GM12865 (cell line): ENCODE data around the gene TRIO.

Experiments
- DNase-seq: peaks from one replicate; pipeline ENCODE4 v3.0.0; 2010; ENCODE audit warnings: low read depth
- H3K4me3 ChIP-seq: 2 replicates; pipeline ENCODE4 v1.5.1; 2011; ENCODE audit warnings: mild to moderate bottlenecking, low read depth, low read length, control low read depth
- TF ChIP-seq, protein P1 (sequence below): IDR thresholded peaks from 2 replicates; pipeline ENCODE4 v1.5.1; 2011; ENCODE audit warnings: low read length, control low read depth, low read depth, inconsistent platforms; ENCODE audit not compliant: insufficient read depth; ENCODE audit errors: missing control alignments

Gene TRIO

DNA sequence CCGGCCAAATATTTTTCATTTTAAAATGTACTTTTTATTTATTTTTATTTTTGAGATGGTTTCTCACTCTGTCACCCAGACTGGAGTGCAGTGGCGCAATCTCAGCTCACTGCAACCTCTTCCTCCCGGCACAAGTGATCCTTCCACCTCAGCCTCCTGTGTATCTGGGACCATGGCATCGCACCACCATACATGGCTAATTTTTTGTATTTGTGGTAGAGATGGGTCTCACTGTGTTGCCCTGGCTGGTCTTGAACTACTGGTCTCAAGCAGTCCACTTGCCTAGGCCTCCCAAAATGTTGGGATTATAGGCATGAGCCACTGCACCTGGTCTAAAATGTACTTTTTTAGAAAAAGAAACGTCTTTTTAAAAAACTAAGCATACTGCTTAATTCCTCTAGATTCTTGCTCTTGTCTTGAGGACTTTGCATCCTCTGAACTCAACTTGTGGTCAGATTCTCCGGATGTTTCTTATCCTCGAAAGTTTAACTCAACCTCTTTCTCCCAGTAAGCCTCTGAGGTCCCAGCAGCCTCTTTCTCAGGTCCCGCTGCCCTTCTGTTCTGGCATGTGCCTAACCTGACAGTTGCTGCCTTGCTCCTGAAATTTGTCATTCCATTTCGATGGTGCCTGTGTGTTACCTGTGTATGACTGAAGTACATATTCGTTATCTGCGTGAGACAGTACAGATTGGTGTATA, 63.0 kb downstream of the TRIO start:
- TF ChIP-seq, protein P1, sequence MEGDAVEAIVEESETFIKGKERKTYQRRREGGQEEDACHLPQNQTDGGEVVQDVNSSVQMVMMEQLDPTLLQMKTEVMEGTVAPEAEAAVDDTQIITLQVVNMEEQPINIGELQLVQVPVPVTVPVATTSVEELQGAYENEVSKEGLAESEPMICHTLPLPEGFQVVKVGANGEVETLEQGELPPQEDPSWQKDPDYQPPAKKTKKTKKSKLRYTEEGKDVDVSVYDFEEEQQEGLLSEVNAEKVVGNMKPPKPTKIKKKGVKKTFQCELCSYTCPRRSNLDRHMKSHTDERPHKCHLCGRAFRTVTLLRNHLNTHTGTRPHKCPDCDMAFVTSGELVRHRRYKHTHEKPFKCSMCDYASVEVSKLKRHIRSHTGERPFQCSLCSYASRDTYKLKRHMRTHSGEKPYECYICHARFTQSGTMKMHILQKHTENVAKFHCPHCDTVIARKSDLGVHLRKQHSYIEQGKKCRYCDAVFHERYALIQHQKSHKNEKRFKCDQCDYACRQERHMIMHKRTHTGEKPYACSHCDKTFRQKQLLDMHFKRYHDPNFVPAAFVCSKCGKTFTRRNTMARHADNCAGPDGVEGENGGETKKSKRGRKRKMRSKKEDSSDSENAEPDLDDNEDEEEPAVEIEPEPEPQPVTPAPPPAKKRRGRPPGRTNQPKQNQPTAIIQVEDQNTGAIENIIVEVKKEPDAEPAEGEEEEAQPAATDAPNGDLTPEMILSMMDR = no peak
- no peak for DNase-seq
- no peak overlapping the region; the same call in 1 of the 2 replicates for H3K4me3 ChIP-seq

DNA sequence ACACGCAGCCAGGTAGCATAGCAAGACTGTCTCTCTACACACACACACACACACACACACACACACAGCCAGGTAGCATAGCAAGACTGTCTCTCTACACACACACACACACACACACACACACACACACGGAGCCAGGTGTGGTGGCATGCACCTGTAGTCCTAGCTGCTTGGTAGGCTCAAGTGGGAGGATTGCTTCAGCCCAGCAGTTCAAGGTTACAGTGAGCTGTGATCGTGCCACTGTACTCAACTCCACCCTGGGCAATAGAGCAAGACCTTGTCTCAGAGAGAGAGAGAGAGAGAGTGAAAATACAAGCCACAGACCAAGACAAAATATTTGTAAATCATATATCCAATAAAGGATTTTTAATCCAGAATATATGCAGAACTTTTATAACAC, 64.3 kb downstream of the TRIO start:
- peak; percentile 85 for DNase-seq
- peak overlapping the region; percentile 59 for H3K4me3 ChIP-seq

DNA sequence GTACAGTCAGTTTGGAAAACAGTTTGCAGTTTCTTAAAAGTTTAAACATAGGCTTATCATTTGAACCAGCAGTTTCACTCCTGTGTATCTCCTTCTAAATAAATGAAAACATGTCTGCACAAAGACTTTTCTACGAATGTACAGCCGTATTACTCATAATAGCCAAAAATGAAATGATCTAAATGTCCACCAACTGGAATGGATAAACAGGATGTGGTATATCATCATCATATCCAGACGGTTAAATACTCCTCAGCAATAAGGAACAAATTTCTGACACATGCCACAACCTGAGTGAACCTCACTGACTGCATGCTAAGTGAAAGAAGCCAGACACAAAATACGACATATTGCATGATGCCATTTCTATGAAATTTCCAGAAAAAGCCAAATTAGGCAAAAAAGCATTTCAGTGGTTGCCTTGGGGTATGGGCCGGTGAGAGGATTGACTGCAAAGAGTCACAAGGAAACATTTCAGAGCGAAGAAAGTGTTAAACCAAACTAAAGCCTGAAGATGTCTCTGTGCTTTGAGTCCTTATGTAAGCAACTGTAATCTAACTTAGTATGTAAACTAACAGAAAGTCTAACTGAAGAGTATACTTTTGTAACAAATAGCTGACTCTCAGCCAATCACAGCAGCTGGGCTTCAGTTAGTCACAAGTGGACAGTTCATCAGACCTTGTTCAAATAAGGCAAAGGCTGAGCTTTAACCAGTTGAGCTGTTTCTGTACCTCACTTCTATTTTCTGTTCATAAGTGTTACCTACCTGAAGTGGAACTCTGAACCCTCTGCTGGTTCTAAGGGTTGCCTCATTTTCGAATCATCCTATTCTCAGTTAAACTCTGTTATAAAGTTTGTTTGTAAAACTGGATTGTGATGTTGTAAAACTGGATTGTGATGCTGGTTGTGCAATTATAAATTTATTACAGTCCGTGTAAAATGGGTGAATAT, 65.2 kb downstream of the TRIO start:
- DNase-seq = peak; percentile 93
- peak overlapping the region; percentile 59 for H3K4me3 ChIP-seq
- TF ChIP-seq, protein P1 = peak; percentile 31

DNA sequence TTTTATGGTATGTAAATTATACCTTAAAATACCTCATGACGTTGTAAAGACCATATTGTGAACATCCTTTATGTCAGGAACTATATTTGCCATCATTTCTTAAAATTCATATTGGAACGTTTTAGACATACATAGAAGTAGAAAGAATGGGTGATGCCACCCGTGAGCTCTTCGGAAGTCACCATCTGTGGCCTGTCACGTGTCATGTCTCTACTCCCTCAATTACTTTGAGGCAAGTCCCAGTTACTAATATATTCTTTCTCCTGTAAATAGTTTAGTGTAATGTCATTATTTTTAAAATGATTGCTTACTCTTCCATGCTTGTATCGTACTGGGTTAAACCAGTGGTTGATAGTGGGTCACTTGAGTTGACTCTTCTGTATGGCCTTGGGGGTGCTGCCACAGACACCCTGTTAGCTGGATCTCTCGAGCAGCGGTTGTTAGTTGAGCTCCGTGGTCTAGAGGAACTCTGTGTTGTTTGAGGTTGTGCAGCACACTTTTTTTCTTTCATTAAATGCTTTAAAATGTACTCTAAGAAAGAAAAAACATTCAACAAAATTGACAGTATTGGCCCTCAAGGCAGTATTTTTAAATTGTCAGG, 66.2 kb downstream of the TRIO start:
- H3K4me3 ChIP-seq = peak overlapping the region; percentile 59
- DNase-seq = peak; percentile 66
- TF ChIP-seq, protein P1 = no peak

DNA sequence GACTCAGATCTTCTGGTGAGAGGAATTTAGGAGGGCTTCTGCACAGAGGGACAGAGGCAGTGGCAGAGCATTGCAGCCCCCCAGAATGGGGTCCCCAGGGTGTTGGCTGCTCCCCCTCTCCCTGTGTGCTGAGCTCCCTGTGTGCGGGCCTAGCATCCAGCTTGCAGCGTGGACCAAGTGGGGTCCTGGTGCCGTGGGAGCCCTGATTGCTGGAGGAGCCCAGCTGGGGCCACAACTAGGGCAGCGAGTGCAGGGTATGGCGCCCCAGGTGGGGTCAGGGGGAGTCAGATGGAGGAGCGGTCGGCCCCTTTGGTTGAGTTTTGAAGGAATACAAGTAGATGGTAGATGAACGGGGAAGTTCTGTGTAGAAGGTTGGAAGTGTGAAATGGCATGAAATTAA, 66.7 kb downstream of the TRIO start:
- DNase-seq = no peak
- H3K4me3 ChIP-seq = peak overlapping the region; percentile 59
- TF ChIP-seq, protein P1 = no peak

DNA sequence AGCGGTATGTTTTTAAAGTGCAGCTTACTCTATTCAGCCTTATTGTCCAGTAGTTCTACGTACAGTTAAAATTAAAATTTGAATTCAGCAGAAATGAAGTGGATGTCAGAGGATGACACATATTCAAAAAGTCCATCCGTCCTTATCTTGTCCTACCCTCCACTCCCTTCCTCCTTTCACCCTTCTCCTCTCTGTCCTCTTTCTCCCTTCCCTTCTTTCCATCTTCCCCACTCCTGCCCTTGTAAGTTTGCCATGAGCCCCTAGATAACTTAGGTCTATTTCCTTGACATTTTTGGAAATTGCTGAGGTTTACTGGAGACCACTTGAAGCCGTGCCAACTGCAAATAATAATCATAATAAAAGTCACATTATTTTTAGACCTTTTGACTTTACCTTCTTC, 67.6 kb downstream of the TRIO start:
- DNase-seq = no peak
- H3K4me3 ChIP-seq = peak overlapping the region; percentile 34
- TF ChIP-seq, protein P1 = no peak
